Measurements from ENCODE around the gene MBD3.

The MBD3 gene

DNA sequence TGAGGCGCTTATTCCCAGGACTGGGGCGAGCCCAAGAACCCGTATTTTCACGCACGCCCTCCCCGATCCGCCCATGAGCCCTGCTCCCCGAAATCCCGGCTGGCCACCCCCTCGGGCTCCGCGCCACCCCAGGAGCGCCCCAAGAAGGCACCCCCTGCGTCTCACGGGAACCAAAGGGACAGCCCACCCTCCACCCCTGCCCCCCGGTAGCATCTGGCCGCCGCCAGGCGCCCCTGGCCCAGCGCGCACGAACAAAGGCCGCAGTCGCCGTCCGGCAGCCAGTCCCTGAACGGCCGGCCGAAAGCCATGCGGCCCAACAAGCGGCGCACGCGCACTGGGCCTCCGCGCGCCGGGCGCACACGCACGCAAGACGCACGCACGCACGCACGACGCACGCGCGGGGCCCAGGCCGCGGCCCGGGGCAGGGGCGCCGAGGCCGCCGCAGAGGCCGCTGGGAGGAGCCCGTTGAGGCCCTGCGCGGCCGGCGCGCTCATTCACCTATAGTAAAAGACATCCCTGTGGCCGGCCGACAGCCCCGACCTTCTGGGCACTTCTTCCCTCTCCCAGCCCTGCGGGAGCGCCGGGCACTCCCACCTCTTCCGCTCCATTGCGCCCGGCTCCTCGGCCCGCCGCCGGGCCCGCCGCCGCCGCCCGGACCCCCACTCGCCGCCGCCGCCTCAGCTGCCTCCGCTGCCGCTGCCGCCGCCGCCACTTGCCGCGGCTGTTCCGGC is 476 bp downstream of the MBD3 start:
- peak; percentile 85 to 87 for DNase-seq

DNA sequence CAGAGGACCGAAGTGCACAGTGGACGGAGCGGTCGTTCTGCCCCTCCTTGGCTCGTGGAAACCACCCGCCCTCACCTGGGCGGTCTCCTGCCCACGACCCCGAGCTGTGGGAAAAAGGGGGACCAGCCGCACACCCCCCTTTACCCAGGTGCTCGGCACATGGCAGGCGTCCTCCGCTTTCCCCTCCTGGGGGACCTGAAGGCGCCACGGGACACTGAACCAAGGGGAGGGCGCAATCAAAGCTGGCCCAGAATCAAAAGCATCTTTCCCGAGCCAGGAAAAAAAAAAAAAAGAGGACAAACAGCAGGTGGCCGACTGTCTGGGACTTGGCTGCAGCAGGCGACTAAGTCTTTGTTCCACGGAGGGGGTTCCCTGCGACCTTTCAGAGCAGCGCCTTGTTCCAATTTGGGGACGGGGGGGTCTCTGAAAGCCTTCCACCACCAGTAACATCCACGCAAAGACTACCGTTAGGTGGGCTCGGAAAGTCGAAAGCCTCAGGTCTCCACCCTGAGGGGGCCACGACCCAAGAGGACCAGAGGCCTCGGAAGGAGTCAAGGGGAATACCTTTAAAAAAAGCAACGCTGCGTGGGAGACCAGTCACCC is 1.1 kb downstream of the MBD3 start:
- no peak for DNase-seq

DNA sequence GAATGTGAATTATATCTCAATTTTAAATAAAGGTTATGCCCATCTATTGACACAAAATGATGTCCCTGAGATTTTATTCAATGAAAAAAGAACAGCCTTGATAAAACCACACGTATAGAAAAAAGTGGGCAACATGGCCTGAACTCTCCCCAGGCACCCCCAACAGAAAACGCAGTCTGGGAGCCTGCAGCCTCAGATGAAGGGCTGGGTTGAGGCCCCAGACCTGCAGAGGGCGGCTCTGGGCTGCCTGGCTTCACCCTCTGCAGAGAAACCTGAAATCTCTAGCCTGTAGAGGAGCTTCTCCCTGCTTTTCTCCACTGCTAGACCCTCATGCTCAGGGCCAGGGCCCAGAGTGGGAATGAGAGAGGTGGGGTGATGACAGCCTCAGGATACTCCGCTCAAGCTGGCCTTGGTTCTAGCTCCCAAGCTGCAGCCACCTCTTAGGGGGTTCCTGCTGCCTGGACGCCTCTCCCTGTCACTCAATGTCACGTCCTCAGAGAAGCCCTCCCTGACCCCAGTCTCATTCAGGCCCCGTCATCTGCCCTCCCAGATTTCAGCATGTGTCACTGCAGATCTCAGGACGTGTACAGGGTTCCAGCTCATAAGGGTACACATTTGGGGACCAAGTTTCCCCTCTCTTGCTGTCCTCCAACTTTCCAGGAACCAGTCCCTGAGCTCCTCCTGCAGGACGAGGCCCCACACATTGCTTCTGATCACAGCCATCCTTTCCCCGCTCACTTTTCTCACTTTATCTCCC is 1.8 kb downstream of the MBD3 start:
- peak; percentile 63 to 65 for DNase-seq

DNA sequence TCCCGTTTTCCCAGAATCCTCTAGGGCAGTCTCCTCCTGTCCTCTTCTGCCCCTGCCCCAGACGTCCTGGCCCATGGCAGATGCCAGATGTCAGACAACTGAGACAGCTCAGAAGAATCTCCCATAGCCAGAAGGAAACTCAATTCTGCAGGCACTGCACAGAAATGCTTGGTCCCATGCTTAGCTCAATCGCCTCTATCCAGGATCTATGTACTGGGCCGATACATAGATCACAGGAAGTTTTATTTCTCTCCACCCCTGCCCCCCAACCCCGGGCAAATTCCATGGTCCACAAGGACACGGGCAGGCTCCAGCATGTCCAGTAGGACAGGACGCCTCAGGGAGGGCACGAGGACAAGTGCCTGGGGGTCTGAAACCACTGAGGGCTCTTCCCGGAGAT is 4.8 kb downstream of the MBD3 start:
- no peak for DNase-seq

DNA sequence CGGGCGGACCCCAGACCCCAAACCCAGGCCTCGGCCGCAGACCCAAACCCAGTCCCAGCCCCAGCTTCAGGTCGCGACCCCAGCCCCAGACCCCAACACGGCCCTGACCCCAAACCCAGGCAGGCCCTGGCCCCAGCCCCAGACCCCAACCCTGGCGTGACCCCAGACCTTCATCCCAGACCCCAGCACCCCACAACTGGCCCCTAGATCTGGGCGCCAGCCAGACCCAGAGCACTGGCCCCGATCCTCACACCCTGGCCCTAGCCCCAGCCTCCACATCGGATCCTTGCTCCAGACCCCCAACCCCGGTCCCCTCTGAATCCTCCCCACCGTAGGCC is 7.5 kb downstream of the MBD3 start:
- DNase-seq: no peak

DNA sequence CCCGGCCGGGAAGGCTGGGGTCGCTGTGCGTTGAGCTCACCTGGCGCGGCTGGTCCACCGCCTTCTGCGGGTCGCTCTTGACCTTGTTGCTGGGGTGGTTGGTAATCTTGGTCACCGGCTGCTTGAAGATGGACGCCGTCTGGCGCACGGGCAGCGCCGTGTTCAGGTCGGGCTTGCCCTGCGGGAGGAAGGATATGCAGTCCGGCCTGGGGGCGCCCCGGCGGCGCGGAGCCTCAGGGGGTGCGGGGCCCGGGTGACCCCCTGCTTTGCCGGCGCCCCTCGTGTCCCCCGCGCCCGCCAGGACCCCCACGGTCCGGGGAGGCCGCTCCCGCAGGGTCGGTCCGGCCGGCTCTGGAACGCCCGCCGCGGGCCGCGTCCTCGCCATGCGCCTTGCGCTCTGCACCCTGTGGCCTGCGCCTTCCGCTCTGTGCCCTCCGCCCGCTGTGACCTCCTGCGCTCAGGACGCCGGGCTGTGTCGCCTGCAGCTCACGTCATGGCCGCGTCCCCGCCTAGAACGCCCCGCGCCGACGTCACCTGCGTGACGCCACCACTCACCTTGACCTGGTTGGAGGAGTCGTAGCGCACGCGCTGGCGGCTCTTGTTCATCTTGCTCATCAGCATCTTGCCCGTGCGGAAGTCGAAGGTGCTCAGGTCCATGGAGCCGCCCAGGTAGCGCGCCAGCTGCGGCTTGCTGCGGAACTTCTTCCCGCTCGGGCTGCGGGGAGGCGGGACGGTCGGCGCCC is 8.0 kb downstream of the MBD3 start:
- no peak for DNase-seq

DNA sequence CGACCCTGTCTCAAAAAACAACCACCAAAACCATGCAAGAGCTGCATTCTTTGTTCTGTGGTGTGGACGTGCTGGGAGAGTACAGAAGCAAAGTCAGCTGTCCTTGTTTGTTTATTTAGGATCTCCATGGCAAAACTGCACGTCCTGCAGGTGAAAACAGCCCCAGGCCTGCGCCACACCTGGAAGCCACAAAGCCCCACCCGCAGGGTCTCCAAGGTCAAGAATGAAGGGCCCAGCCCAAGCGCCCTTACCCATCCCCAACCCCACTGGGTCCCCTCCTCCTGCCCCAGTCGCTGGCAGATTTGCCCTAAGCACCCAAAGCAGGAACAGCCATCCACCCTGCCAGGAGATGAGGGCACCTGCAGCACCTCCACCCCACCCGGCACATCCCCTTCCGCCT is 10.5 kb downstream of the MBD3 start:
- DNase-seq: no peak

DNA sequence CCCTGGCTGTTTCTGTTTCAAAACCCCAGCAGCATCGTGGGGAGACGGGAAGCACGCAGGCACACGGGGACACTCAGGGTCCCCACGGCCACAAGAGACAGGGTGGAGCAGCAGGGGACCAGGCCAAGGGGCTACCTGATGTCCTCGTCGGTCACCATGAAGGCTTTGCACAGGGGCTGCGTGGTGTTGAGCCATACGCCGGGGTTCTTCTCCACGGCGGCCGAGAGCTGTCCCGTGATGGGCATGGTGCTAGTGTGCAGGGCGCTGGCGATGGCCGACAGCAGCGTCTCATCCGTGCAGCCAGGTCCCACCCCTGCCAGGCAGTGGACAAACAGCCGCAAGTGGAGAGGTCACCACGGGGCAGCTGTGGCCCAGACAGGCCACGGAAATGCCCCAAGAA is 11.7 kb downstream of the MBD3 start:
- DNase-seq: no peak

DNA sequence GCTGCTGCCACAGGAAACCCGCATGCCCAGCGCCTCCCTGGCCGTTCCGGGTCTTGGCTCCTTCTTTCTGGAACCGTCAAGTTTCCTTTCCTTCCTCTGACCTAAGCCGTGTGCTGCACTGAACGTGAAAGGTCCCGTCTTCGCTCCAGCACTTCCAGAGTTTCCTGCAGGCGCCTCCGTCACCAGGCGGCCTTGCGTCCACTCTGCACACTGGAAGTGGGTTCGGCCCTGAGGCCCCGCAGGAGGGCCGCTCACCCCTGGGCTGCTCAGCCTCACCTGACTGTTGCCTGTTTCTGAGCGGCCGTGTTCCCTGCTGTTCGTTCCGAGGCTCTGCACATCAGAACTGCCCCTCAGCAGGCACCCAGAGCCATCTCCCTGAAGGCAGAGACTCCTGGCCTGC is 12.3 kb downstream of the MBD3 start:
- DNase-seq: no peak

DNA sequence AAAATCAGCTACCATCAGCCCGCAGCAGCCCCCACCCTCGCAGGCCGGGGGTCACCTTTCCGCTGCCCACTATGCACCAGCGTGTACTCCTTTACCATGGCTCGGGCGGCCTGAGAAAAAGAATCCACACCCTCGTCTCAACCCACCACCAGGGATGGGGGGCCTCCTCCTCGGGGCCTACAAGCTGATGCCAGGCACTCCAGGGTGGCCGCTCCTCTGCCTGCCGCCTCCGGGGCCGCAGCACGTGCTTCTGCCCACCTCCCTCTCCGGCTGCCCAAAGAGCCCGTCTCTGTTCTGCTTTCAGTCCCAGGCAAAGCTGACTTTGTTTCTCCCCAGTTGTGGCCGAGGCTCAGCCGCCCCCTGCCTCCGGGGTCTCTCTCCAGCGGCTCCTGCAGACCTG is 13.4 kb downstream of the MBD3 start:
- DNase-seq: no peak

DNA sequence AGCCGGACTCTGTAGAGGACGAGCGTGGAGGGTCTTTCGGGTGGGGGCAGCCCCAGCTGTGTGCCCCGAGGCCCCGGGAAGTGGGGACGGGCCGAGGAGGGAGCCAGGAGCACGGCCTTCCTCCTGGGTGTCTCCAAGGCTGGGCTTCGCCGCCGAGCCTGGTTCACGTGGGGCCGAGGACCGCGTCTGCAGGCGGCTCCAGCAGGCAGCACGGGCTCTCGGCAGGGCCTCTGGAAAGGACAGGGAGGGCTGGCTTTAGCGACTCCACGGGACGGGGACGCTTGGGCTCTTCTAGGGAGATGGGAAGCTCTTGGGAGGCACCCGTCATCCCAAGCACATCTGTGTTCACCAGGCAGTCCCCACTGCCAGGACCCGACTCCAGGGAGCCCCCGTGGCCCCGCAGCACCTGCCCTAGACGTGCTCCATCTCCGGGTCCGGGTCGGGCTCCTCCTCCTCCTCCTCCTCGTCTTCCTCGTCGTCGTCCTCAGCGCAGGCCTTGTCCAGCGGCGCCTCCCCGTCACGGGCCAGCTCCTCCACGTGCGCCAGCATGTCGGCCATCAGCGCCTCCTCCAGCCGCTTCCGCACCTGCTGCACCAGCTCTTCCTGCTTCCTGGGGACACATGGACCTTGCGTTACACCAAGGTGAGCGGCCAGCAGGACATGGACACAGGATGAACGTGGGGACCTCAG is 14.6 kb downstream of the MBD3 start:
- DNase-seq: no peak

DNA sequence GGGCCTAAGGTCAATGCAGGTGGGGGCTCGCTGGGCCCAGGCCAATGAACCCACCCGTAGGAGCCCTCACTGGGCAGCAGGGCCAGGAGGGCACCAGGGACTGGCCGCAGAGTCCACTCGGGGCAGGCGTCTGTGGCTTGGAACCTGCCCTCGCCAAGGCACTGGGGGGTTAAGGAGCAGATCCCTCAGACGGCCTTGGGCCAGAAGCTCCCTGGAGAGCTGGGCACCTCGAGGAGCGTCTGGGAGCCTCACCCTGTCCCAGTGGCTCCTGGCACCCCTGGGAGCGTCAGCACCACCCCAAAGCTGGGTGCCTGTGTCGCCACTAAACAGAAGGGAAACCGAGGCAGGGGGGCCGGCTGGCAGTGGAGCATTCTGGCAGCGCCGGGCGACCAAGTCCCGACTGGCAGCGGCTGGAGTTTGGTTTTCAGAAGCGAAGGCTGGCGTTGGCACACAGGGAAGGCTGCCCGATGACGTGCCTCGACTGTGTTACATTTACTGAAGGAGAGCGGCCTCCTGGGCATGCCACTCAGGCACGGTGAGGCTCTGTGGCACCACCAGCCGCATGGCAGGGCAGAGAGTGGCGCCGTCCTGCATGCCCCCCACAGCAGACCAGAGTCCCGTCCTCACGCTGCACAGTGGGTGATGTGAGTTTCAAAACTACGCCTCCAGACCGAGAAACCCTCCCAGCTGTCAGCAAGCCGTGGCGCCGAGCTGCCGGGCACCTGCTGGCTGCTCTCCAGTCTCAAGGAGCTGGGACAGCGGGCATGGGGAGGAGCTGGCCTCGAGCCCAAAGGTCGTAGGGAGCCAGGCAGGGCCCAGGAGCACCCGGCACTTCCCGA is 15.4 kb downstream of the MBD3 start:
- no peak for DNase-seq

DNA sequence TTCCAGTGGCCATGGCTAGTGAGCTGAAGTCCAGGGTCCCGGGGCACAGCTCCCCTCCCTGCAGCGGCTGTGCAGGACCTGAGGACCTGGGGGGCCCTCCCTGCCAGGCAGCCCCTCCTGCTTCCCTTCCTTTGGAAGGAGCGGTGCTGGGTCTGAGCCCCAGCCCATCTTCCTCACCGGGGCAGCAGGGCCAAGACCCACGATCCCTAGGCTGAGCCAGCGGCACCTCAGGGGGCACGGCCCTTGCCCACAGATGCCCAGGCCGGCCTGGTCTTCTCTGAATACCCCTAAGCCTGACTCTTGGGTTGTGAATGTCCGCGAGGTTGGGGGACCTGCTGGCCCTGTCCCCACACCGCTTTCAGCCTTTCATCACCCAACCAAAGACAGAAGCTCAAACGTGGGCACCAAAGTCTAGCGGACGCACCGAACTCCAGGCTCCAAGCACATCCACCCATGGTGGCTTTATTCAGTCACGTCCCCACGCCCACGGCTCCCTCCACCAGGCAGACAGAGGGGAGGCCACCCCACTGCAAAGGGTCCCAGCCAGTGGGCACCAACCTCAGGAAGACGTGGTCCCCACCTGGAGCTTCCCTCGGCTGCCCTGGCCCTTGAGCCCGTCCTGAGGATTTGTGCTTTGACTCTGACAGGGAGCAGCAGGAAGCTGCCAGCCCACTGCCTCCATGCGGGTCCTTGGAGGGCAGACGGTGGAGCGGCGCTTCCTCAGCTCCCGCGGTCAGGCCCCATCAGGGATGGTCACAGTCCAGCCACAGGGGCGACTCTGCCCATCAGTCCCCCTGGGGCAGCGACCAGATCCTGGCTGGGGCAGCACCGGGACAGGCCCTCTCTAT is 16.2 kb downstream of the MBD3 start:
- no peak for DNase-seq

DNA sequence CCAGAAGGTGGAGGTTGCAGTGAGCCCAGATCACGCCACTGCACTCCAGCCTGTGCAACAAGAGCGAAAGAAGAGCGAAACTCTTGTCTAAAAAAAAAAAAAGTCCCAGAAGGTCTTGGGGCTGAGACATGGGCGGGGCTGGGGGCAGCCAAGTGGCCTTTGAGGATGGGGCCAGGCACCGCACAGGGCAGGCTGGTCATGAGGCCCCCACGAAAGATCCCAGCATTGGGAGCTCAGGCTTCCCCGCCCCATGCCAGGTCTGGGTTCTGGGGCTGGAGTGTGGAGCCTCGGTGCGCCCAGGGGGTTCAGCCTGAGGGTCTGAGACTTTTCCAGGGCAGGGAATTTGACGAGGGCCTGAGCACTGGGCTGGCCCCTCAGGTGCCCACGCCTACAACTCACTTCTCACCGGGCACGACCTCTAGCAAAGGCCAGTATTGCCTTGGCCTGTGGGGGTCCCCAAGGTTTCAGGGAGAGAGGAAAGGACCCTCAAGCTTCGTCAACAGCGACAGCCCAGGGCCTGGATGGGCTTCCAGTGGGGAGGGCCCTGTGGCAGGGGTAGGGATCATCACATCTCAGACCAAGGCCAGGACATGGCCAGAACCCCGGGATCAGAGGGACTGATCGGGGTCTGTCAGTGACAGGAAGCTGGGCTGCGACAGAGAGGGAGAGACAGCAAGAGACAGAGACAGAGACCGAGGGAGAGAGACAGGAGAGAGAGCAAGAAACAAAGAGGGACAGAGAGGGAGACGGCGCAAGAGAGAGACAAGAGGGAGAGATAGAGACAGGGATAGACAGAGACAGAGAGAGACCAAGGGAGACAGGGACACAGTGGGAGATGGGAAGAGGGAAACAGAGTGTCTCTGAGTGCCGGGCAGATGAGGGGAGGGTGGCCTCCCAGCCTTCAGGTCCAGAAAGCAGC is 17.1 kb downstream of the MBD3 start:
- no peak for DNase-seq

DNA sequence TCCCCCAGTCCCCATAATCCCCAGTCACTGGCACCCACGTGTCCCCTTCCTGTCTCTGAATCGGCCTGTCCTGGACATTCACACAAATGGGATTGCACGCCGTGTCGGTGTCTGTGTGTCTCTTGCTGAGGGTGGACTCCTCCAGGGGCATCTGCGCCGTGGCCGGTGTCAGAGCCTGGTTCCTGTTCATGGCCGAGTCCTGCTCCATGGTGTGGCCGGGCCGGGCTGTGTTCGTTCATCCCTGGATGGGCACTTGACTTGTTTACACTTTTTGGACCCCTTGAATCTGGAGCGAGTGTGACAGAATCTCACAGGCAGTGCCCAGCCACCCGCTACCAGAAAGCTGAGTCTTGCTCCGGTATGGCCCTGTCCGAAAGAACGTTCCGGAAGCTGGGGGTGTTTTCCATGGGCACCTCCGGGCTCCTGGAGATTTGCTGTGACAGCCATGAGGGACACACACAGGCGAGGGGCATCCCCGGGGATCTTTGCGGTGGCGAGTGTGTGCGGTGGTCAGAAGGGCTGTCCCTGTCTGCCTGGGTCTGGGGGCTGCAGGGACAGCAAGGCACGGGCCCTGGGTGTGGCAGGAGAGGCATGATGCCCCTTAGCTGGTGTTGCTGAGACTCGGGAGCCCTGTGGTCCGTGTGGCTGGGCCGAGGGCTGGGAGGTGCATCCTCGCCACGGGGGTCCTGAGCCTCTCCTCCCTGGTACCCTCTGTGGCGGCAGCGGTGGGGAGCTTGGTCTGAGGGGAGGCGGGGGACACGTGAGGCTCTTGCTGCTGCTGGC is 18.1 kb downstream of the MBD3 start:
- DNase-seq: no peak

DNA sequence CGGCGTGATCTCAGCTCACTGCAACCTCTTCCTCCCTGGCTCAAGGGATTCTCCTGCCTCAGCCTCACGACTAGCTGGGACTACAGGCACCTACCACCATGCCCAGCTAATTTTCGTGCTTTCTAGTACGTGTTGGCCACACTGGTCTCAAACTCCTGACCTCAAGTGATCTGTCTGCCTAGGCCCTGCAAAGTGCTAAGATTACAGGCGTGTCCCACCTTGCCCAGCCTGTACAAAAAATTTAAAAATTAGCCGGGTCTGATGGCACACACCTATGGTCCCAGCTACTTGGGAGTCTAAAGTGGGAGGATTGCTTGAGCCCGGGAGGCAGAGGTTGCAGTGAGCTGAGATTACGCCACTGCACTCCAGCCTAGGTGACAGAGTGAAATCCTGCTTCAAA is 19.9 kb downstream of the MBD3 start:
- no peak for DNase-seq

DNA sequence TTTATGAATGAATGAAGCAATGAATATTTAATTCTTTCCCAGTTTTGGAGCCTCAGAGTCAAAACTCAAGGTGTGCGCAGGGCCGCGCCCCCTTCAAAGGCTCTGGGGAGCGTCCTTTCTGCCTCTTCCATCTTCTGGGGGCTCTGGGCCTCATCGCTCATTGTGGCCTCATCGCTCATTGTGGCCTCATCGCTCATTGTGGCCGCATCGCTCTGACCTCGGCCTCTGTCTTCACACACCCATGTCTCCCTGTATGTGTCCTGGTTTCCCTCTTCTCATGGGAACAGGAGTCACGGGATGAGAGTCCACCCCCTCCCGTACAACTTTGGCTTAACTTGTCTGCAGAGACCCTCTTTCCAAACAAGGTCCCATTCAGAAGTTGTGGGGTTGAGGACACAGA is 21.3 kb downstream of the MBD3 start:
- DNase-seq: no peak

DNA sequence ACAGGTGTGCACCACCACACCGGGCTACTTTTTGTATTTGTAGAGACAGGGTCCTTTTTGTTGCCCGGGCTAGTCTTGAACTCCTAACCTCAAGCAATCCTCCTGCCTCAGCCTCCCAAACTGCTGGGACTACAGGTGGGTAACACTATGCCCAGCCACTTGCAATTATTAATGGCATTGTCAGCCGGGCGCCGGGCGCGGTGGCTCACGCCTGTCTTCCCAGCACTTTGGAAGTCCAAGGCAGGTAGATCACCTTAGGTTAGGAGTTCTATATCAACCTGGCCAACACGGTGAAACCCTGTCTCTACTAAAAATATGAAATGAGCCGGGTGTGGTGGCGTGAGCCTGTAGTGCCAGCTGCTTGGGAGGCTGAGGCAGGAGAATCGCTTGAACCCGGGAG is 21.8 kb downstream of the MBD3 start:
- no peak for DNase-seq

DNA sequence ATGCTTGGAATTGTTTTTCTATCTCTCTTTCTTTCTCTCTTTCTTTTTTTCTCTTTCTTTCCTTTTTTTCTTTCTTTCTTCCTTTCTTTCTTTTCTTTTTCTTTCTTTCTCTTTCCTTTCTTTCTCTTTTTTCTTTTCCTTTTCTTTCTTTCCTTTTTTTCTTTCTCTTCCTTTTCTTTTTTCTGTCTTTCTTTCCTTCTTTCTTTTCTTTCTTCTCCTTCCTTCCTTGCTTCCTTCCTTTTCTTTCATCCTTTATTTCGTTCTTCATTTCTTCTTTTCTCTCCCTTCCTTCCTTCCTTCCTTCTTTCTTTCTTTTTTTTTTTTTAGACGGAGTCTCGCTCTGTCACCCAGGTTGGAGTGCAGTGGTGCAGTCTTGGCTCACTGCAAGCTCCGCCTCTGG is 22.7 kb downstream of the MBD3 start:
- DNase-seq: no peak
